Parathyroid adenoma (tissue), 2 donors: ENCODE data around the gene ZFHX3.

Source experiments
- H2AFZ ChIP-seq: fragments of 300-600 bp; sonication (generic); one replicate; pipeline ENCODE4 v1.7.0; 2017; ENCODE audit warnings: antibody characterized with exemption, mild to moderate bottlenecking
- H3K27ac ChIP-seq: fragments of 300-600 bp; sonication (generic); one replicate; pipeline ENCODE4 v1.7.0; 2017
- H3K27me3 ChIP-seq: fragments of 300-600 bp; sonication (generic); one replicate; pipeline ENCODE4 v1.7.0; 2017; ENCODE audit warnings: low read length; ENCODE audit not compliant: control insufficient read depth, insufficient read depth
- H3K36me3 ChIP-seq: fragments of 300-600 bp; sonication (generic); one replicate; pipeline ENCODE4 v1.7.0; 2017; ENCODE audit warnings: low read length; ENCODE audit not compliant: control insufficient read depth, insufficient read depth
- H3K4me1 ChIP-seq: fragments of 300-600 bp; sonication (generic); one replicate; pipeline ENCODE4 v1.7.0; 2017; ENCODE audit warnings: control low read depth
- H3K4me2 ChIP-seq: fragments of 300-600 bp; sonication (generic); one replicate; pipeline ENCODE4 v1.7.0; 2017; ENCODE audit warnings: low read length
- H3K4me3 ChIP-seq: fragments of 300-600 bp; sonication (generic); one replicate; pipeline ENCODE4 v1.7.0; 2017; ENCODE audit warnings: low read depth, low read length
- H3K79me2 ChIP-seq: fragments of 300-600 bp; sonication (generic); one replicate; pipeline ENCODE4 v1.7.0; 2017; ENCODE audit warnings: control low read depth
- H3K9ac ChIP-seq: fragments of 300-600 bp; sonication (generic); one replicate; pipeline ENCODE4 v1.7.0; 2017; ENCODE audit warnings: mild to moderate bottlenecking
- H3K9me3 ChIP-seq: fragments of 300-600 bp; sonication (generic); one replicate; pipeline ENCODE4 v1.7.0; 2017; ENCODE audit warnings: low read length; ENCODE audit not compliant: control insufficient read depth
- CTCF ChIP-seq: fragments of 300-600 bp; sonication (generic); IDR thresholded peaks from one replicate; pipeline ENCODE4 v1.7.0; 2017; ENCODE audit warnings: antibody characterized with exemption, mild to moderate bottlenecking
- donor health status: primary hyperparathyroidism.

ZFHX3 gene

GRCh38 chr16:73047536-73048291 is at the start of gene ZFHX3:
Gene ZFHX3 (minus strand): TSS chr16:73048128. CDS start chr16:72960145, 87,983 bp downstream.
- Histone ChIP-seq H3K79me2 (peaks cover 16% of the 10 kb centered on the region), H3K36me3 (no peaks in the 10 kb centered on the region), H3K27me3 (no peaks in the 10 kb centered on the region), H3K4me3 (peak within 1 kb of the TSS; percentile 58), H3K9ac (peak within 1 kb of the TSS; percentile 94), H3K4me1 (peaks cover 74% of the 10 kb centered on the region), H3K27ac (peak within 1 kb of the TSS; percentile 96), H3K9me3 (no peaks in the 10 kb centered on the region), H3K4me2 (peak within 1 kb of the TSS; percentile 77), H2AFZ (peak within 1 kb of the TSS; percentile 80)
- no peak for TF ChIP-seq CTCF

DNA sequence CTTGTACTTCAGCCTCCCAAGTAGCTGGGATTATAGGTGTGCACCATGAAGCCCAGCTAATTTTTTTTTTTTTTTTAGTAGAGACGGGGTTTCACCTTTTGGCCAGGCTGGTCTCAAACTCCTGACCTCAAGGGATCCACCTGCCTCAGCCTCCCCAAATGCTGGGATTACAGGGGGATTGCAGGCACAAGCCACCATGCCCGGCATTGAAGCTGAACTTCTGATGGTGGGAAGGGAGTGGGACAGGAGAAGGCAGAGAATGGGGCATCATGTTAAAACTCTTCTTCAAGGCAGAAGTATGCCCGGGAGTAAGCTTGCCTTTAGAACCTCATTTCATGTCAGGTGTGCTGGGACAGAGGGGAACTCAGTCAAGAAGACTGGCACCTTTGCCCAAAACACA is 48.6 kb upstream of the ZFHX3 start:
- no peak overlapping the region for H2AFZ ChIP-seq
- TF ChIP-seq CTCF = no peak
- no peak overlapping the region for H3K9ac ChIP-seq
- H3K36me3 ChIP-seq = no peaks in the 10 kb centered on the region
- no peak overlapping the region for H3K4me2 ChIP-seq
- H3K4me3 ChIP-seq = no peak overlapping the region
- no peaks in the 10 kb centered on the region for H3K9me3 ChIP-seq
- no peaks in the 10 kb centered on the region for H3K27me3 ChIP-seq
- no peaks in the 10 kb centered on the region for H3K4me1 ChIP-seq
- no peaks in the 10 kb centered on the region for H3K79me2 ChIP-seq
- no peak overlapping the region for H3K27ac ChIP-seq

DNA sequence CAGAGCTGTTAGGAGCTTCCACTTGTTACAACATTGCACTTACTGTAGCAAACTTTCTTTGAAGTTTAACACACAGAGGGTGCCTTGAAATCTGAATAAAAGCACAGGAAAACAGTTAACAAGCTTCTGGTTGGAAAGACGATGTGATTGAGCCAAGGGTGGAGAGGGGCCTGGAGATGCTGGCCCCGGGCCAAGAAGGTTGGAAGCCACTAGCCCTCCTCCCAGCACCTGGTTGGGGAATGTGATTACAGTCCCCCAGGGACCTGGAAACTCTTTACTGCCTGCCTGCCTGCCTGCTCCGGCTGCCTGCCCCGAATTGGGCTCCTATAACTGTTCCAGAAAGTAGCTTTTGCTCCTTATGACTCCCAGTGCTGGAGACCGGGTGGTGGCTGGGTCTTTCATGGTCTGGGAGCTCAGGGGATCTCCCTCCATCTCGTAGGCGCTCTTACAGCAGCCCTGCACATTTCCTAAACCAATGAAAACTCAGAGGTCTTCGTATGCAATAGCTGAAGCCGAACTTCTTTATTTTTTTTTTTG is 48.0 kb upstream of the ZFHX3 start:
- no peaks in the 10 kb centered on the region for H3K79me2 ChIP-seq
- H3K27ac ChIP-seq = no peak overlapping the region
- H3K27me3 ChIP-seq = no peaks in the 10 kb centered on the region
- H3K4me3 ChIP-seq = no peak overlapping the region
- no peak overlapping the region for H3K4me2 ChIP-seq
- no peaks in the 10 kb centered on the region for H3K36me3 ChIP-seq
- TF ChIP-seq CTCF = no peak
- H2AFZ ChIP-seq = no peak overlapping the region
- no peaks in the 10 kb centered on the region for H3K9me3 ChIP-seq
- H3K9ac ChIP-seq = no peak overlapping the region
- no peaks in the 10 kb centered on the region for H3K4me1 ChIP-seq

GRCh38 chr16:73095142-73095820 is 47.4 kb upstream of the ZFHX3 start:
- Histone ChIP-seq H3K36me3 (no peaks in the 10 kb centered on the region), H3K9ac (no peak overlapping the region), H3K4me2 (no peak overlapping the region), H3K4me1 (no peaks in the 10 kb centered on the region), H2AFZ (no peak overlapping the region), H3K27me3 (no peaks in the 10 kb centered on the region), H3K4me3 (no peak overlapping the region), H3K79me2 (no peaks in the 10 kb centered on the region), H3K27ac (no peak overlapping the region), H3K9me3 (no peaks in the 10 kb centered on the region)
- TF ChIP-seq CTCF = no peak
